Measurements from ENCODE around the gene ADCY2. TPM values are rescaled to one million over a fixed set of nuclear protein-coding genes. Genes with fewer than 3 reads are reported as not detected.

The ADCY2 gene
- total RNA-seq, 4 donors from 2014 or later: 4.8 to 9.1 (median 5.7) TPM

- DNase-seq (ENCODE audit: extremely low spot score): peak; percentile 17
- WGBS: 90% methylated on average over 2 of the region's 2 CpGs
- no peak overlapping the region for H3K27ac ChIP-seq (replicated peaks in 1 of 4)
These were observed 214.7 kb downstream of the ADCY2 start for GRCh38 chr5:7610531-7611177.

GRCh38 chr5:7611518-7611917 is 215.6 kb downstream of the ADCY2 start:
- intact Hi-C loops (cut with DNase I): no loop called here
- WGBS: 35% methylated on average over 1 of the region's 1 CpG
- DNase-seq (ENCODE audit: extremely low spot score): no peak
- Histone ChIP-seq H3K27ac (replicated peaks in 1 of 4) (no peak overlapping the region), H3K27me3 (no peaks in the 10 kb centered on the region), H3K9me3 (no peaks in the 10 kb centered on the region), H3K36me3 (no peaks in the 10 kb centered on the region), H3K4me1 (no peaks in the 10 kb centered on the region), H3K4me3 (no peak overlapping the region)
- TF ChIP-seq, protein P1, sequence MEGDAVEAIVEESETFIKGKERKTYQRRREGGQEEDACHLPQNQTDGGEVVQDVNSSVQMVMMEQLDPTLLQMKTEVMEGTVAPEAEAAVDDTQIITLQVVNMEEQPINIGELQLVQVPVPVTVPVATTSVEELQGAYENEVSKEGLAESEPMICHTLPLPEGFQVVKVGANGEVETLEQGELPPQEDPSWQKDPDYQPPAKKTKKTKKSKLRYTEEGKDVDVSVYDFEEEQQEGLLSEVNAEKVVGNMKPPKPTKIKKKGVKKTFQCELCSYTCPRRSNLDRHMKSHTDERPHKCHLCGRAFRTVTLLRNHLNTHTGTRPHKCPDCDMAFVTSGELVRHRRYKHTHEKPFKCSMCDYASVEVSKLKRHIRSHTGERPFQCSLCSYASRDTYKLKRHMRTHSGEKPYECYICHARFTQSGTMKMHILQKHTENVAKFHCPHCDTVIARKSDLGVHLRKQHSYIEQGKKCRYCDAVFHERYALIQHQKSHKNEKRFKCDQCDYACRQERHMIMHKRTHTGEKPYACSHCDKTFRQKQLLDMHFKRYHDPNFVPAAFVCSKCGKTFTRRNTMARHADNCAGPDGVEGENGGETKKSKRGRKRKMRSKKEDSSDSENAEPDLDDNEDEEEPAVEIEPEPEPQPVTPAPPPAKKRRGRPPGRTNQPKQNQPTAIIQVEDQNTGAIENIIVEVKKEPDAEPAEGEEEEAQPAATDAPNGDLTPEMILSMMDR (IDR thresholded peaks at IDR 0.05): peak in 1 of 3 experiments; percentile 2
- TF ChIP-seq POLR2A (IDR thresholded peaks at IDR 0.05; ENCODE audit: low read depth) (no peak), POLR2AphosphoS5 (IDR thresholded peaks at IDR 0.05) (no peak)

More at GRCh38 chr5:7610531-7611177, 214.7 kb downstream of the ADCY2 start:
- TF ChIP-seq EP300 (IDR thresholded peaks at IDR 0.05) (no peak), POLR2AphosphoS5 (IDR thresholded peaks at IDR 0.05) (no peak)
- TF ChIP-seq, protein P1 (IDR thresholded peaks at IDR 0.05): no peak
- no peak overlapping the region for H3K4me3 ChIP-seq
- no peaks in the 10 kb centered on the region for H3K36me3 ChIP-seq
- H3K9me3 ChIP-seq: no peaks in the 10 kb centered on the region
- intact Hi-C loops (cut with DNase I): no loop called here
- H3K27me3 ChIP-seq: no peaks in the 10 kb centered on the region
- no peaks in the 10 kb centered on the region for H3K4me1 ChIP-seq

DNA sequence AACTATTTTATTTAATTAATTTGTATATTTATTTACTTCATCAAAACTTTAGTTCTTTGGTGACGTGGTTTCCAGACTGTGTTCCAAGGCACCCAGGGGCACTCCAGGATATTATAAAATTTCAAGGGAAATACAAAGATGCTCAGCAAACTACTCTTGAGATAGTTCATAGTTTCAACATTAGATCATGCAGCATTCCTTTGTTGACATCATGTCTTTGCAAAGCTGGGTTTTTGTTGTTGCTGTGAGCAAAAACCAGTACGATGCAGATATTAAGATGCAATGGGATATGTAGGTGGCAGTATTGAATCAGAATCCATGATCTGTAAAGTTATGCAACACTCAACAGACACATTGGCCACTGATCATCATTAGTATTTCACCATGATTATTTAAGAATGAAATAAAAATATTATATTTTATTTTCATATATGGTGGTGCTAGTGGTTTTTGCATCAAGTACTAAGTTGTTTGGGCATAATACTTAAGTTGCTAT is 219.7 kb downstream of the ADCY2 start:
- TF ChIP-seq, protein P1 (IDR thresholded peaks at IDR 0.05): no peak
- TF ChIP-seq EP300 (IDR thresholded peaks at IDR 0.05) (no peak), POLR2A (IDR thresholded peaks at IDR 0.05; ENCODE audit: low read depth) (no peak)
- WGBS: 78% methylated on average over 2 of the region's 2 CpGs
- Histone ChIP-seq H3K27me3 (no peaks in the 10 kb centered on the region), H3K9me3 (no peaks in the 10 kb centered on the region), H3K36me3 (no peaks in the 10 kb centered on the region), H3K27ac (replicated peaks in 1 of 4) (no peak overlapping the region), H3K4me3 (no peak overlapping the region), H3K4me1 (no peaks in the 10 kb centered on the region)
- intact Hi-C loops (cut with DNase I): no loop called here
- DNase-seq (ENCODE audit: extremely low spot score): no peak

GRCh38 chr5:7616897-7617296 is 221.0 kb downstream of the ADCY2 start:
- intact Hi-C loops (cut with DNase I): no loop called here
- H3K27ac ChIP-seq (replicated peaks in 1 of 4): no peak overlapping the region
- H3K27me3 ChIP-seq: no peaks in the 10 kb centered on the region
- peak; percentile 50 for DNase-seq (ENCODE audit: extremely low spot score)
- H3K9me3 ChIP-seq: no peaks in the 10 kb centered on the region
- no peaks in the 10 kb centered on the region for H3K4me1 ChIP-seq
- no peak overlapping the region for H3K4me3 ChIP-seq
- TF ChIP-seq EP300 (IDR thresholded peaks at IDR 0.05): no peak
- TF ChIP-seq POLR2AphosphoS5 (IDR thresholded peaks at IDR 0.05): no peak
- no peak for TF ChIP-seq POLR2A (IDR thresholded peaks at IDR 0.05; ENCODE audit: low read depth)
- TF ChIP-seq, protein P1 (IDR thresholded peaks at IDR 0.05): no peak
- WGBS: 78% methylated on average over 2 of the region's 2 CpGs
- H3K36me3 ChIP-seq: no peaks in the 10 kb centered on the region

- no peak overlapping the region for H3K4me3 ChIP-seq
- no peaks in the 10 kb centered on the region for H3K27me3 ChIP-seq
- no peaks in the 10 kb centered on the region for H3K36me3 ChIP-seq
- H3K27ac ChIP-seq (replicated peaks in 1 of 4): no peak overlapping the region
- intact Hi-C loops (cut with DNase I): no loop called here
- no peaks in the 10 kb centered on the region for H3K9me3 ChIP-seq
- H3K4me1 ChIP-seq: no peaks in the 10 kb centered on the region
- TF ChIP-seq POLR2A (IDR thresholded peaks at IDR 0.05; ENCODE audit: low read depth) (no peak), POLR2AphosphoS5 (IDR thresholded peaks at IDR 0.05) (no peak), EP300 (IDR thresholded peaks at IDR 0.05) (no peak)
- TF ChIP-seq, protein P1 (IDR thresholded peaks at IDR 0.05): no peak
- WGBS: 78% methylated on average over 2 of the region's 2 CpGs
- DNase-seq (ENCODE audit: extremely low spot score): peak; percentile 88
These were observed 226.6 kb downstream of the ADCY2 start for GRCh38 chr5:7622498-7622897.
